ENCODE data around the gene AGMO. TPM values are rescaled to one million over a fixed set of nuclear protein-coding genes. Genes with fewer than 3 reads are reported as not detected.

The AGMO gene
- total RNA-seq, 1 donor from 2014 or later = 0.34 TPM

- no peaks in the 10 kb centered on the region for H3K4me1 Mint-ChIP-seq (ENCODE audit: low read depth, unreplicated experiment)
- H3K36me3 ChIP-seq (ENCODE audit: insufficient read depth, low read length) = no peaks in the 10 kb centered on the region
- no peak for FAIRE-seq
Observed at GRCh38 chr7:15368653-15369052, 193.2 kb downstream of the AGMO start.

GRCh38 chr7:15367897-15368296, 193.9 kb downstream of the AGMO start:
- Histone ChIP-seq H4K20me1 (ENCODE audit: insufficient read depth, low read length) (no peaks in the 10 kb centered on the region), H3K79me2 (ENCODE audit: insufficient read depth, low read length) (no peaks in the 10 kb centered on the region), H3K4me2 (ENCODE audit: low read length) (no peak overlapping the region), H3K36me3 (ENCODE audit: insufficient read depth, low read length) (no peaks in the 10 kb centered on the region), H3K4me3 (ENCODE audit: insufficient read depth, low read depth, low read length) (no peak overlapping the region), H2AFZ (ENCODE audit: low read depth, low read length) (no peak overlapping the region), H3K4me1 (ENCODE audit: insufficient read depth, low read length) (no peaks in the 10 kb centered on the region), H3K27ac (ENCODE audit: low read depth, low read length) (no peak overlapping the region), H3K9ac (ENCODE audit: low read length) (no peak overlapping the region), H3K27me3 (ENCODE audit: insufficient read depth, low read length) (no peaks in the 10 kb centered on the region), H3K9me3 (ENCODE audit: insufficient read depth, low read depth, low read length) (no peaks in the 10 kb centered on the region)
- DNase-seq (ENCODE audit: low read depth) = no peak
- Mint-ChIP-seq H3K4me1 (ENCODE audit: low read depth, unreplicated experiment) (no peaks in the 10 kb centered on the region), H3K27ac (ENCODE audit: unreplicated experiment) (no peak overlapping the region), H3K36me3 (ENCODE audit: low read depth, unreplicated experiment) (no peaks in the 10 kb centered on the region), H3K9me3 (ENCODE audit: unreplicated experiment) (no peaks in the 10 kb centered on the region), H3K27me3 (ENCODE audit: low read depth, unreplicated experiment) (no peaks in the 10 kb centered on the region), H3K4me3 (ENCODE audit: unreplicated experiment) (no peak overlapping the region)
- no peak for FAIRE-seq
- TF ChIP-seq EZH2 (IDR thresholded peaks at IDR 0.05; ENCODE audit: insufficient read depth, low read length) (no peak), CTCF (IDR thresholded peaks at IDR 0.05; ENCODE audit: insufficient read depth, low read depth, low read length) (no peak)

More at GRCh38 chr7:15368653-15369052, 193.2 kb downstream of the AGMO start:
- no peak overlapping the region for H3K9ac ChIP-seq (ENCODE audit: low read length)
- DNase-seq (ENCODE audit: low read depth) = no peak
- H3K27me3 ChIP-seq (ENCODE audit: insufficient read depth, low read length) = no peaks in the 10 kb centered on the region
- H3K4me1 ChIP-seq (ENCODE audit: insufficient read depth, low read length) = no peaks in the 10 kb centered on the region
- Mint-ChIP-seq H3K27ac (ENCODE audit: unreplicated experiment) (no peak overlapping the region), H3K9me3 (ENCODE audit: unreplicated experiment) (no peaks in the 10 kb centered on the region), H3K4me3 (ENCODE audit: unreplicated experiment) (no peak overlapping the region), H3K36me3 (ENCODE audit: low read depth, unreplicated experiment) (no peaks in the 10 kb centered on the region), H3K27me3 (ENCODE audit: low read depth, unreplicated experiment) (no peaks in the 10 kb centered on the region)
- no peaks in the 10 kb centered on the region for H4K20me1 ChIP-seq (ENCODE audit: insufficient read depth, low read length)
- no peak overlapping the region for H3K27ac ChIP-seq (ENCODE audit: low read depth, low read length)
- no peaks in the 10 kb centered on the region for H3K79me2 ChIP-seq (ENCODE audit: insufficient read depth, low read length)
- H3K4me3 ChIP-seq (ENCODE audit: insufficient read depth, low read depth, low read length) = no peak overlapping the region
- no peak overlapping the region for H3K4me2 ChIP-seq (ENCODE audit: low read length)
- H2AFZ ChIP-seq (ENCODE audit: low read depth, low read length) = no peak overlapping the region
- TF ChIP-seq CTCF (IDR thresholded peaks at IDR 0.05; ENCODE audit: insufficient read depth, low read depth, low read length) = no peak
- TF ChIP-seq EZH2 (IDR thresholded peaks at IDR 0.05; ENCODE audit: insufficient read depth, low read length) = no peak
- no peaks in the 10 kb centered on the region for H3K9me3 ChIP-seq (ENCODE audit: insufficient read depth, low read depth, low read length)

- no peak for FAIRE-seq
- H3K4me2 ChIP-seq (ENCODE audit: low read length) = no peak overlapping the region
- no peaks in the 10 kb centered on the region for H3K9me3 Mint-ChIP-seq (ENCODE audit: unreplicated experiment)
Observed at GRCh38 chr7:15358112-15358511, 203.7 kb downstream of the AGMO start.

More at GRCh38 chr7:15358112-15358511, 203.7 kb downstream of the AGMO start:
- H3K4me1 ChIP-seq (ENCODE audit: insufficient read depth, low read length) = no peaks in the 10 kb centered on the region
- no peak overlapping the region for H3K4me3 Mint-ChIP-seq (ENCODE audit: unreplicated experiment)
- H3K27ac ChIP-seq (ENCODE audit: low read depth, low read length) = no peak overlapping the region
- no peaks in the 10 kb centered on the region for H3K79me2 ChIP-seq (ENCODE audit: insufficient read depth, low read length)
- no peaks in the 10 kb centered on the region for H3K27me3 Mint-ChIP-seq (ENCODE audit: low read depth, unreplicated experiment)
- no peaks in the 10 kb centered on the region for H3K36me3 ChIP-seq (ENCODE audit: insufficient read depth, low read length)
- H3K4me3 ChIP-seq (ENCODE audit: insufficient read depth, low read depth, low read length) = no peak overlapping the region
- peaks cover 1% of the 10 kb centered on the region for H3K4me1 Mint-ChIP-seq (ENCODE audit: low read depth, unreplicated experiment)
- H2AFZ ChIP-seq (ENCODE audit: low read depth, low read length) = no peak overlapping the region
- no peaks in the 10 kb centered on the region for H3K36me3 Mint-ChIP-seq (ENCODE audit: low read depth, unreplicated experiment)
- no peak for DNase-seq (ENCODE audit: low read depth)
- H3K27ac Mint-ChIP-seq (ENCODE audit: unreplicated experiment) = no peak overlapping the region
- H4K20me1 ChIP-seq (ENCODE audit: insufficient read depth, low read length) = no peaks in the 10 kb centered on the region
- H3K27me3 ChIP-seq (ENCODE audit: insufficient read depth, low read length) = no peaks in the 10 kb centered on the region
- H3K9me3 ChIP-seq (ENCODE audit: insufficient read depth, low read depth, low read length) = no peaks in the 10 kb centered on the region
- H3K9ac ChIP-seq (ENCODE audit: low read length) = no peak overlapping the region
- TF ChIP-seq CTCF (IDR thresholded peaks at IDR 0.05; ENCODE audit: insufficient read depth, low read depth, low read length) (no peak), EZH2 (IDR thresholded peaks at IDR 0.05; ENCODE audit: insufficient read depth, low read length) (no peak)
